Measurements from ENCODE around the gene SESN1. TPM values are rescaled to one million over a fixed set of nuclear protein-coding genes. Genes with fewer than 3 reads are reported as not detected.

Gene SESN1
- total and polyA plus RNA-seq, 9 of the 15 experiments (the other 6 are each of a cell fraction or from before 2014, with no cell fraction given), result 3.1 to 13.0 (median 7.4) TPM

DNA sequence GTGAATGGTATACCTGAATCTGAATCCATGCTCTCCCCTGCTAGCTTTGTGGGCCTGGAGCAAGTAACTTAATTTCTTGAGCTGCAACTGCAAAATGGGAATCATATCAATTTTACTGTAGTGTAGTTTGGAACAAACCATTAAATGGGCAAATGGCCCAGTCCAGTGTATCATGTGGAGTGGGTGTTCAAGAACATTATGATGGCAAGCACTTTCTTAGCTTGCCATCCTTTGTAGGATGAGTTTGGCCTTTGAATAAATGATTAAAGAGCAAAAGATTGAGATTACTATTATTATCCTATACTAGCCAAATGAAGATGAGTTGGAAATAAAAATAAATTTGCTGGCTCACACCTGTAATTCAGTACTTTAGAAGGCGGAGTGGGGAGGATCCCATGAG, 120.4 kb downstream of the SESN1 start:
- 0% methylated on average over 1 of the region's 1 CpG for WGBS (ENCODE audit: insufficient coverage, low coverage, missing lambda C conversion rate)
- Histone ChIP-seq H3K36me3 (ENCODE audit: control insufficient read depth, insufficient read depth, low read length) (no peaks in the 10 kb centered on the region), H3K27ac (ENCODE audit: extremely low read depth, low read depth, low read length) (no peak overlapping the region), H2AFZ (ENCODE audit: low read depth, low read length) (no peak overlapping the region), H3K9me3 (replicated peaks; ENCODE audit: control insufficient read depth, insufficient read depth, low read depth, low read length) (no peaks in the 10 kb centered on the region), H3K4me2 (ENCODE audit: insufficient read depth, low read length) (no peak overlapping the region), H3K9me1 (ENCODE audit: control insufficient read depth, insufficient read depth, low read length) (no peaks in the 10 kb centered on the region), H3K9ac (ENCODE audit: insufficient read depth in 1 of 2, low read depth in 2 of 2, low read length in 2 of 2) (no peak overlapping the region), H3K4me3 (no peak overlapping the region), H4K20me1 (replicated peaks; ENCODE audit: control insufficient read depth, insufficient read depth, low read length) (no peaks in the 10 kb centered on the region), H3K79me2 (ENCODE audit: control insufficient read depth, insufficient read depth, low read length) (no peaks in the 10 kb centered on the region), H3K27me3 (ENCODE audit: control insufficient read depth in 2 of 2, insufficient read depth in 2 of 2, low read length in 2 of 2) (no peaks in the 10 kb centered on the region; a peak in 2 of 5 replicates), H3K4me1 (replicated peaks in 1 of 2; ENCODE audit: control insufficient read depth in 2 of 2, insufficient read depth in 2 of 2, low read length in 2 of 2) (peaks cover 0 to 8% of the 10 kb centered on the region in 2 experiments; a peak in 3 of 5 replicates)
- in situ Hi-C loops (cut with MboI) (no loop called here), intact Hi-C loops (cut with micrococcal nuclease) (no loop called here)
- FAIRE-seq, result no peak
- ATAC-seq, result no peak
- ChIA-PET POLR2A (interaction anchor here (1.0 kb wide), 1 partner anchor 15 kb away, joined by 3 read pairs; no protein-coding TSS in a partner anchor), CTCF (ENCODE audit: low intra/inter-chr PET ratio) (no interaction called here)
- no peak for DNase-seq (ENCODE audit: extremely low read depth in 1 of 4, low spot score in 3 of 4)
- BruUV-seq (replicated peaks), result no TSS peak
- no peak for TF ChIP-seq YY1 (IDR thresholded peaks at IDR 0.05; ENCODE audit: borderline replicate concordance in 1 of 3, control insufficient read depth in 1 of 3, extremely low read depth in 1 of 3, insufficient read depth in 3 of 3, insufficient read length in 1 of 3, insufficient replicate concordance in 2 of 3, low read depth in 1 of 3, low read length in 2 of 3)
- no peak for TF ChIP-seq HNRNPH1 (optimal IDR thresholded peaks at IDR 0.05; ENCODE audit: low read depth, low read length)
- no peak for TF ChIP-seq TBL1XR1 (IDR thresholded peaks at IDR 0.05; ENCODE audit: low read length in 2 of 2)
- no peak for TF ChIP-seq CBX5 (IDR thresholded peaks at IDR 0.05; ENCODE audit: borderline replicate concordance, low read depth)
- TF ChIP-seq, protein P1, sequence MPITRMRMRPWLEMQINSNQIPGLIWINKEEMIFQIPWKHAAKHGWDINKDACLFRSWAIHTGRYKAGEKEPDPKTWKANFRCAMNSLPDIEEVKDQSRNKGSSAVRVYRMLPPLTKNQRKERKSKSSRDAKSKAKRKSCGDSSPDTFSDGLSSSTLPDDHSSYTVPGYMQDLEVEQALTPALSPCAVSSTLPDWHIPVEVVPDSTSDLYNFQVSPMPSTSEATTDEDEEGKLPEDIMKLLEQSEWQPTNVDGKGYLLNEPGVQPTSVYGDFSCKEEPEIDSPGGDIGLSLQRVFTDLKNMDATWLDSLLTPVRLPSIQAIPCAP (CRISPR knock-in tag; IDR thresholded peaks at IDR 0.05; ENCODE audit: borderline replicate concordance), result no peak
- TF ChIP-seq, protein P2, sequence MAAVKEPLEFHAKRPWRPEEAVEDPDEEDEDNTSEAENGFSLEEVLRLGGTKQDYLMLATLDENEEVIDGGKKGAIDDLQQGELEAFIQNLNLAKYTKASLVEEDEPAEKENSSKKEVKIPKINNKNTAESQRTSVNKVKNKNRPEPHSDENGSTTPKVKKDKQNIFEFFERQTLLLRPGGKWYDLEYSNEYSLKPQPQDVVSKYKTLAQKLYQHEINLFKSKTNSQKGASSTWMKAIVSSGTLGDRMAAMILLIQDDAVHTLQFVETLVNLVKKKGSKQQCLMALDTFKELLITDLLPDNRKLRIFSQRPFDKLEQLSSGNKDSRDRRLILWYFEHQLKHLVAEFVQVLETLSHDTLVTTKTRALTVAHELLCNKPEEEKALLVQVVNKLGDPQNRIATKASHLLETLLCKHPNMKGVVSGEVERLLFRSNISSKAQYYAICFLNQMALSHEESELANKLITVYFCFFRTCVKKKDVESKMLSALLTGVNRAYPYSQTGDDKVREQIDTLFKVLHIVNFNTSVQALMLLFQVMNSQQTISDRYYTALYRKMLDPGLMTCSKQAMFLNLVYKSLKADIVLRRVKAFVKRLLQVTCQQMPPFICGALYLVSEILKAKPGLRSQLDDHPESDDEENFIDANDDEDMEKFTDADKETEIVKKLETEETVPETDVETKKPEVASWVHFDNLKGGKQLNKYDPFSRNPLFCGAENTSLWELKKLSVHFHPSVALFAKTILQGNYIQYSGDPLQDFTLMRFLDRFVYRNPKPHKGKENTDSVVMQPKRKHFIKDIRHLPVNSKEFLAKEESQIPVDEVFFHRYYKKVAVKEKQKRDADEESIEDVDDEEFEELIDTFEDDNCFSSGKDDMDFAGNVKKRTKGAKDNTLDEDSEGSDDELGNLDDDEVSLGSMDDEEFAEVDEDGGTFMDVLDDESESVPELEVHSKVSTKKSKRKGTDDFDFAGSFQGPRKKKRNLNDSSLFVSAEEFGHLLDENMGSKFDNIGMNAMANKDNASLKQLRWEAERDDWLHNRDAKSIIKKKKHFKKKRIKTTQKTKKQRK (IDR thresholded peaks at IDR 0.05; ENCODE audit: borderline replicate concordance, low read depth, low read length), result no peak
- no peak for TF ChIP-seq RBM17 (IDR thresholded peaks at IDR 0.05; ENCODE audit: borderline replicate concordance, low read depth, low read length)
- TF ChIP-seq ZBTB8A (IDR thresholded peaks at IDR 0.05; ENCODE audit: partially characterized antibody), result no peak
- TF ChIP-seq, protein P3, sequence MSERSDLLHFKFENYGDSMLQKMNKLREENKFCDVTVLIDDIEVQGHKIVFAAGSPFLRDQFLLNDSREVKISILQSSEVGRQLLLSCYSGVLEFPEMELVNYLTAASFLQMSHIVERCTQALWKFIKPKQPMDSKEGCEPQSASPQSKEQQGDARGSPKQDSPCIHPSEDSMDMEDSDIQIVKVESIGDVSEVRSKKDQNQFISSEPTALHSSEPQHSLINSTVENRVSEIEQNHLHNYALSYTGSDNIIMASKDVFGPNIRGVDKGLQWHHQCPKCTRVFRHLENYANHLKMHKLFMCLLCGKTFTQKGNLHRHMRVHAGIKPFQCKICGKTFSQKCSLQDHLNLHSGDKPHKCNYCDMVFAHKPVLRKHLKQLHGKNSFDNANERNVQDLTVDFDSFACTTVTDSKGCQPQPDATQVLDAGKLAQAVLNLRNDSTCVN (CRISPR knock-in tag; IDR thresholded peaks at IDR 0.05), result no peak
- TF ChIP-seq, protein P4, sequence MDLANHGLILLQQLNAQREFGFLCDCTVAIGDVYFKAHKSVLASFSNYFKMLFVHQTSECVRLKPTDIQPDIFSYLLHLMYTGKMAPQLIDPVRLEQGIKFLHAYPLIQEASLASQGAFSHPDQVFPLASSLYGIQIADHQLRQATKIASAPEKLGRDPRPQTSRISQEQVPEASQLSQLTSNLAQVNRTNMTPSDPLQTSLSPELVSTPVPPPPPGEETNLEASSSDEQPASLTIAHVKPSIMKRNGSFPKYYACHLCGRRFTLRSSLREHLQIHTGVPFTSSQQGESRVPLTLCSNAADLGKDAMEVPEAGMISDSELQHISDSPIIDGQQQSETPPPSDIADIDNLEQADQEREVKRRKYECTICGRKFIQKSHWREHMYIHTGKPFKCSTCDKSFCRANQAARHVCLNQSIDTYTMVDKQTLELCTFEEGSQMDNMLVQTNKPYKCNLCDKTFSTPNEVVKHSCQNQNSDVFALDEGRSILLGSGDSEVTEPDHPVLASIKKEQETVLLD (IDR thresholded peaks at IDR 0.05), result no peak
